HepG2 (cell line): ENCODE data around the gene ELMO2. TPM values are rescaled to one million over a fixed set of nuclear protein-coding genes. Genes with fewer than 3 reads are reported as not detected.

Experiments used
- CHD4 ChIP-seq: fragments of 200-600 bp; sonication (generic); IDR thresholded peaks from 2 replicates; pipeline ENCODE4 v1.7.0; 2017; ENCODE audit warnings: mild to moderate bottlenecking, low read length, borderline replicate concordance
- DPF2 ChIP-seq: sonication (generic); formaldehyde crosslinking; IDR thresholded peaks from 2 replicates; pipeline ENCODE4 v1.4.0; 2020; ENCODE audit warnings: mild to moderate bottlenecking, low read depth, missing genetic modification reagents, borderline replicate concordance
- FOXA1 ChIP-seq, 2 experiments: fragments of 450-650 bp in 1 of 2; sonication (generic) in 1 of 2; formaldehyde crosslinking in 1 of 2; IDR thresholded peaks; 2 replicates each; pipeline versions ENCODE4 v1.4.0 to v1.6.1; 2016 to 2020; ENCODE audit warnings: missing genetic modification reagents in 1 of 2
- GATAD2A ChIP-seq: IDR thresholded peaks from 2 replicates; pipeline ENCODE4 v1.6.1; 2016
- GLI4 ChIP-seq: sonication (generic); formaldehyde crosslinking; IDR thresholded peaks from 2 replicates; pipeline ENCODE4 v1.5.1; 2020; ENCODE audit warnings: missing genetic modification reagents, mild to moderate bottlenecking, moderate library complexity, borderline replicate concordance
- JDP2 ChIP-seq: sonication (generic); formaldehyde crosslinking; IDR thresholded peaks from 2 replicates; pipeline ENCODE4 v1.8.1; 2022; ENCODE audit warnings: missing genetic modification reagents, borderline replicate concordance
- KAT8 ChIP-seq: IDR thresholded peaks from 2 replicates; pipeline ENCODE4 v1.6.1; 2016; ENCODE audit warnings: missing genetic modification reagents, missing compliant biosample characterization
- KDM4B ChIP-seq: sonication (generic); formaldehyde crosslinking; IDR thresholded peaks from 2 replicates; pipeline ENCODE4 v1.4.0; 2020; ENCODE audit warnings: missing genetic modification reagents
- MEF2D ChIP-seq: sonication (generic); formaldehyde crosslinking; IDR thresholded peaks from 2 replicates; pipeline ENCODE4 v1.5.1; 2020; ENCODE audit warnings: mild to moderate bottlenecking, missing genetic modification reagents
- MYC ChIP-seq: sonication (generic); formaldehyde crosslinking; IDR thresholded peaks from 2 replicates; pipeline ENCODE4 v1.9.0; 2021; ENCODE audit warnings: missing genetic modification reagents, borderline replicate concordance
- NFE2 ChIP-seq: sonication (generic); formaldehyde crosslinking; IDR thresholded peaks from 2 replicates; pipeline ENCODE4 v1.4.0; 2020; ENCODE audit warnings: missing genetic modification reagents
- NFKBIZ ChIP-seq: IDR thresholded peaks from 2 replicates; pipeline ENCODE4 v1.6.1; 2018; ENCODE audit warnings: missing genetic modification reagents, missing compliant biosample characterization
- SALL2 ChIP-seq: sonication (generic); formaldehyde crosslinking; IDR thresholded peaks from 2 replicates; pipeline ENCODE4 v1.8.1; 2023; ENCODE audit warnings: mild to moderate bottlenecking, missing genetic modification reagents, inconsistent platforms
- SOX6 ChIP-seq, 2 experiments: fragments of 450-650 bp in 1 of 2; sonication (generic) in 1 of 2; formaldehyde crosslinking in 1 of 2; IDR thresholded peaks; 2 replicates each; pipeline versions ENCODE4 v1.4.0 to v1.6.1; 2017 to 2020; ENCODE audit warnings: antibody characterized with exemption in 1 of 2, mild to moderate bottlenecking in 1 of 2, missing genetic modification reagents in 1 of 2
- SP140L ChIP-seq: sonication (generic); formaldehyde crosslinking; IDR thresholded peaks from 2 replicates; pipeline ENCODE4 v1.4.0; 2020; ENCODE audit warnings: missing genetic modification reagents, borderline replicate concordance
- TAF1 ChIP-seq: sonication (generic); formaldehyde crosslinking; IDR thresholded peaks from 2 replicates; pipeline ENCODE4 v1.4.0; 2020; ENCODE audit warnings: missing genetic modification reagents
- TBX3 ChIP-seq: fragments of 450-650 bp; IDR thresholded peaks from 2 replicates; pipeline ENCODE4 v1.6.1; 2017; ENCODE audit warnings: antibody characterized with exemption, mild to moderate bottlenecking, inconsistent platforms, borderline replicate concordance
- TEAD3 ChIP-seq: optimal IDR thresholded peaks from 2 replicates; pipeline ENCODE3; 2016; ENCODE audit warnings: borderline replicate concordance
- ZFP36L1 ChIP-seq: sonication (generic); formaldehyde crosslinking; IDR thresholded peaks from 2 replicates; pipeline ENCODE4 v1.8.0; 2022; ENCODE audit warnings: mild to moderate bottlenecking, missing genetic modification reagents, moderate library complexity
- ZNF101 ChIP-seq: sonication (generic); formaldehyde crosslinking; IDR thresholded peaks from 2 replicates; pipeline ENCODE4 v1.4.0; 2020; ENCODE audit warnings: mild to moderate bottlenecking, low read depth, missing genetic modification reagents, borderline replicate concordance
- ZNF20 ChIP-seq: sonication (generic); formaldehyde crosslinking; IDR thresholded peaks from 2 replicates; pipeline ENCODE4 v1.4.0; 2020; ENCODE audit warnings: mild to moderate bottlenecking, moderate library complexity, missing genetic modification reagents
- ZNF333 ChIP-seq: sonication (generic); formaldehyde crosslinking; IDR thresholded peaks from 2 replicates; pipeline ENCODE4 v1.4.0; 2020; ENCODE audit warnings: mild to moderate bottlenecking, missing genetic modification reagents, borderline replicate concordance
- ZNF414 ChIP-seq: sonication (generic); formaldehyde crosslinking; IDR thresholded peaks from 2 replicates; pipeline ENCODE4 v1.5.0; 2020; ENCODE audit warnings: missing genetic modification reagents
- ZNF589 ChIP-seq: sonication (generic); formaldehyde crosslinking; conservative IDR thresholded peaks from 2 replicates; pipeline ENCODE4 v1.8.0; 2022; ENCODE audit warnings: mild to moderate bottlenecking, moderate library complexity, missing genetic modification reagents
- ZNF737 ChIP-seq: sonication (generic); formaldehyde crosslinking; IDR thresholded peaks from 2 replicates; pipeline ENCODE4 v1.5.0; 2020; ENCODE audit warnings: missing genetic modification reagents, mild to moderate bottlenecking, borderline replicate concordance
- ZSCAN30 ChIP-seq: sonication (generic); formaldehyde crosslinking; IDR thresholded peaks from 2 replicates; pipeline ENCODE4 v1.5.0; 2020; ENCODE audit warnings: mild to moderate bottlenecking, missing genetic modification reagents
- polyA plus RNA-seq, 8 experiments: library from polyadenylated mRNA; depleted of rRNA in 3 of 8; stranded (reverse) in 7 of 8; unstranded in 1 of 8; fragments of >200 nt; fragmentation: Illumina TruSeq in 4 of 8; extraction: Trizol in 4 of 8; gene quantifications; 2 replicates each; pipeline versions ENCODE4 v1.2.1 to v1.2.3, GENCODE V29; 2011 to 2016; ENCODE audit warnings: low read depth in 4 of 8, missing spikeins in 1 of 8, mixed read lengths in 1 of 8; ENCODE audit not compliant: insufficient read depth in 1 of 8
- total RNA-seq, 5 experiments: library from RNA; depleted of rRNA; stranded (reverse); fragments of >200 nt; fragmentation: Illumina TruSeq; extraction: Trizol; gene quantifications; 2 replicates each; pipeline ENCODE4 v1.2.3, GENCODE V29; 2016; ENCODE audit warnings: low read depth in 1 of 5
- TF ChIP-seq, protein P1 (sequence below): sonication (generic); formaldehyde crosslinking; IDR thresholded peaks from 2 replicates; pipeline ENCODE4 v1.4.0; 2020; ENCODE audit warnings: missing genetic modification reagents
- TF ChIP-seq, protein P2 (sequence below): sonication (generic); formaldehyde crosslinking; conservative IDR thresholded peaks from 2 replicates; pipeline ENCODE4 v1.5.0; 2020; ENCODE audit warnings: missing genetic modification reagents

The ELMO2 gene
- total and polyA plus RNA-seq, 2 of the 13 experiments (the other 11 are each of a cell fraction or from before 2014, with no cell fraction given), result 30.6 to 35.7 TPM

- TF ChIP-seq GLI4 (no peak), FOXA1 (IDR thresholded peaks at IDR 0.05) (no peak), FOXA1 (CRISPR knock-in tag; IDR thresholded peaks at IDR 0.05) (no peak), CHD4 (no peak), KAT8 (CRISPR knock-in tag) (no peak), ZNF333 (no peak), TEAD3 (CRISPR knock-in tag) (no peak), NFE2 (no peak), NFKBIZ (CRISPR knock-in tag) (no peak), MEF2D (no peak), ZNF101 (CRISPR knock-in tag) (no peak), SP140L (CRISPR knock-in tag) (no peak), TAF1 (no peak), JDP2 (CRISPR knock-in tag) (no peak), GATAD2A (CRISPR knock-in tag) (peak; percentile 18; the same call in 1 of the 2 replicates), MYC (CRISPR knock-in tag) (no peak), KDM4B (CRISPR knock-in tag) (no peak), TBX3 (peak; percentile 65; the same call in 1 of the 2 replicates), ZNF20 (CRISPR knock-in tag) (no peak), ZNF414 (CRISPR knock-in tag) (no peak), DPF2 (no peak), ZNF589 (no peak), ZFP36L1 (no peak), ZSCAN30 (no peak), ZNF737 (no peak), SALL2 (CRISPR knock-in tag) (no peak), SOX6 (IDR thresholded peaks at IDR 0.05) (no peak), SOX6 (CRISPR knock-in tag; IDR thresholded peaks at IDR 0.05) (no peak)
- TF ChIP-seq, protein P1, sequence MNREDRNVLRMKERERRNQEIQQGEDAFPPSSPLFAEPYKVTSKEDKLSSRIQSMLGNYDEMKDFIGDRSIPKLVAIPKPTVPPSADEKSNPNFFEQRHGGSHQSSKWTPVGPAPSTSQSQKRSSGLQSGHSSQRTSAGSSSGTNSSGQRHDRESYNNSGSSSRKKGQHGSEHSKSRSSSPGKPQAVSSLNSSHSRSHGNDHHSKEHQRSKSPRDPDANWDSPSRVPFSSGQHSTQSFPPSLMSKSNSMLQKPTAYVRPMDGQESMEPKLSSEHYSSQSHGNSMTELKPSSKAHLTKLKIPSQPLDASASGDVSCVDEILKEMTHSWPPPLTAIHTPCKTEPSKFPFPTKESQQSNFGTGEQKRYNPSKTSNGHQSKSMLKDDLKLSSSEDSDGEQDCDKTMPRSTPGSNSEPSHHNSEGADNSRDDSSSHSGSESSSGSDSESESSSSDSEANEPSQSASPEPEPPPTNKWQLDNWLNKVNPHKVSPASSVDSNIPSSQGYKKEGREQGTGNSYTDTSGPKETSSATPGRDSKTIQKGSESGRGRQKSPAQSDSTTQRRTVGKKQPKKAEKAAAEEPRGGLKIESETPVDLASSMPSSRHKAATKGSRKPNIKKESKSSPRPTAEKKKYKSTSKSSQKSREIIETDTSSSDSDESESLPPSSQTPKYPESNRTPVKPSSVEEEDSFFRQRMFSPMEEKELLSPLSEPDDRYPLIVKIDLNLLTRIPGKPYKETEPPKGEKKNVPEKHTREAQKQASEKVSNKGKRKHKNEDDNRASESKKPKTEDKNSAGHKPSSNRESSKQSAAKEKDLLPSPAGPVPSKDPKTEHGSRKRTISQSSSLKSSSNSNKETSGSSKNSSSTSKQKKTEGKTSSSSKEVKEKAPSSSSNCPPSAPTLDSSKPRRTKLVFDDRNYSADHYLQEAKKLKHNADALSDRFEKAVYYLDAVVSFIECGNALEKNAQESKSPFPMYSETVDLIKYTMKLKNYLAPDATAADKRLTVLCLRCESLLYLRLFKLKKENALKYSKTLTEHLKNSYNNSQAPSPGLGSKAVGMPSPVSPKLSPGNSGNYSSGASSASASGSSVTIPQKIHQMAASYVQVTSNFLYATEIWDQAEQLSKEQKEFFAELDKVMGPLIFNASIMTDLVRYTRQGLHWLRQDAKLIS (CRISPR knock-in tag), result no peak
- TF ChIP-seq, protein P2, sequence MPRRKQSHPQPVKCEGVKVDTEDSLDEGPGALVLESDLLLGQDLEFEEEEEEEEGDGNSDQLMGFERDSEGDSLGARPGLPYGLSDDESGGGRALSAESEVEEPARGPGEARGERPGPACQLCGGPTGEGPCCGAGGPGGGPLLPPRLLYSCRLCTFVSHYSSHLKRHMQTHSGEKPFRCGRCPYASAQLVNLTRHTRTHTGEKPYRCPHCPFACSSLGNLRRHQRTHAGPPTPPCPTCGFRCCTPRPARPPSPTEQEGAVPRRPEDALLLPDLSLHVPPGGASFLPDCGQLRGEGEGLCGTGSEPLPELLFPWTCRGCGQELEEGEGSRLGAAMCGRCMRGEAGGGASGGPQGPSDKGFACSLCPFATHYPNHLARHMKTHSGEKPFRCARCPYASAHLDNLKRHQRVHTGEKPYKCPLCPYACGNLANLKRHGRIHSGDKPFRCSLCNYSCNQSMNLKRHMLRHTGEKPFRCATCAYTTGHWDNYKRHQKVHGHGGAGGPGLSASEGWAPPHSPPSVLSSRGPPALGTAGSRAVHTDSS (CRISPR knock-in tag), result no peak
Measured at GRCh38 chr20:46411637-46412036, 5.2 kb upstream of the ELMO2 start (continued).
